GM23338 (cell line): Measurements from ENCODE around the gene TIMM8B. TPM values are rescaled to one million over a fixed set of nuclear protein-coding genes. Genes with fewer than 3 reads are reported as not detected.
A peak's percentile ranks its signal among the peaks of the same experiment; 100 is the strongest.

ENCODE experiments used
- ATAC-seq: fragments of 200-7000 bp; cut with Tn5 transposase; 3 replicates; pipeline ENCODE4 v1.9.1; 2020
- DNase-seq: peaks from one replicate; pipeline ENCODE4 v3.0.0-alpha.2; 2015; ENCODE audit warnings: low spot score
- H2AFZ ChIP-seq: fragments of 200-600 bp; sonication (generic); 2 replicates; pipeline ENCODE4 v1.8.0; 2016; ENCODE audit warnings: antibody characterized with exemption, mild to moderate bottlenecking, moderate library complexity
- H3F3A ChIP-seq: fragments of 200-600 bp; sonication (generic); replicated peaks from 2 replicates; pipeline ENCODE4 v1.8.0; 2017; ENCODE audit warnings: antibody characterized with exemption, mixed run types, low read depth
- H3K27ac ChIP-seq: fragments of 200-600 bp; sonication (generic); 2 replicates; pipeline ENCODE4 v1.6.1; 2016; ENCODE audit warnings: low read depth
- H3K27me3 ChIP-seq: fragments of 200-600 bp; sonication (generic); 2 replicates; pipeline ENCODE4 v1.8.0; 2016; ENCODE audit warnings: mild to moderate bottlenecking, mixed run types, moderate library complexity; ENCODE audit not compliant: insufficient read depth
- H3K36me3 ChIP-seq: fragments of 200-600 bp; sonication (generic); 2 replicates; pipeline ENCODE4 v1.8.0; 2016; ENCODE audit warnings: mild to moderate bottlenecking; ENCODE audit not compliant: insufficient read depth
- H3K4me1 ChIP-seq: fragments of 200-600 bp; sonication (generic); 2 replicates; pipeline ENCODE4 v1.8.0; 2016; ENCODE audit warnings: mild to moderate bottlenecking, moderate library complexity; ENCODE audit not compliant: insufficient read depth
- H3K4me2 ChIP-seq: fragments of 200-600 bp; sonication (generic); 2 replicates; pipeline ENCODE4 v1.7.1; 2017; ENCODE audit warnings: mixed run types
- H3K4me3 ChIP-seq: fragments of 200-600 bp; sonication (generic); 2 replicates; pipeline ENCODE4 v1.6.1; 2016; ENCODE audit warnings: mixed run types
- H3K79me2 ChIP-seq: fragments of 200-600 bp; sonication (generic); replicated peaks from 2 replicates; pipeline ENCODE4 v1.8.0; 2017; ENCODE audit warnings: mild to moderate bottlenecking; ENCODE audit not compliant: insufficient read depth
- H3K9me2 ChIP-seq: fragments of 200-600 bp; sonication (generic); 2 replicates; pipeline ENCODE4 v1.8.0; 2017; ENCODE audit not compliant: insufficient read depth
- H4K20me1 ChIP-seq: fragments of 200-600 bp; sonication (generic); replicated peaks from 2 replicates; pipeline ENCODE4 v1.8.0; 2017; ENCODE audit warnings: mild to moderate bottlenecking; ENCODE audit not compliant: insufficient read depth
- H3K27ac Mint-ChIP-seq: 2 replicates; pipeline ENCODE4 v1.8.0; 2020; ENCODE audit warnings: inconsistent platforms, mild to moderate bottlenecking, moderate library complexity, mixed read lengths
- H3K27me3 Mint-ChIP-seq: 3 replicates; pipeline ENCODE4 v1.8.0; 2022; ENCODE audit warnings: low read depth, mild to moderate bottlenecking, moderate library complexity, mixed read lengths, inconsistent platforms; ENCODE audit not compliant: insufficient read depth, poor library complexity
- H3K36me3 Mint-ChIP-seq: 3 replicates; pipeline ENCODE4 v1.8.0; 2021; ENCODE audit warnings: low read depth, mild to moderate bottlenecking, inconsistent platforms, moderate library complexity, mixed read lengths
- H3K4me1 Mint-ChIP-seq: 3 replicates; pipeline ENCODE4 v1.8.0; 2020; ENCODE audit warnings: mild to moderate bottlenecking, inconsistent platforms, mixed read lengths
- H3K4me3 Mint-ChIP-seq: 3 replicates; pipeline ENCODE4 v1.8.0; 2021; ENCODE audit warnings: moderate library complexity, mild to moderate bottlenecking, inconsistent platforms, mixed read lengths
- H3K9me3 Mint-ChIP-seq: 3 replicates; pipeline ENCODE4 v1.8.0; 2020; ENCODE audit warnings: moderate library complexity, mild to moderate bottlenecking, inconsistent platforms, mixed read lengths
- CREB1 ChIP-seq: fragments of 250-450 bp; sonication (Bioruptor Pico); IDR thresholded peaks from 2 replicates; pipeline ENCODE4 v1.5.0; 2020; ENCODE audit warnings: low read depth, mild to moderate bottlenecking, moderate library complexity
- CTCF ChIP-seq, 2 experiments: fragments of 200-600 bp in 1 of 2; sonication (generic) in 1 of 2; conservative IDR thresholded peaks; 2 replicates each; pipeline versions ENCODE4 v1.5.1 to v1.6.1; 2016 to 2017; ENCODE audit warnings: antibody characterized with exemption in 2 of 2, low read depth in 2 of 2, mild to moderate bottlenecking in 2 of 2, moderate library complexity in 1 of 2
- ETS1 ChIP-seq: IDR thresholded peaks from 2 replicates; pipeline ENCODE4 v1.6.1; 2016; ENCODE audit warnings: antibody characterized with exemption
- EZH2 ChIP-seq: fragments of 200-600 bp; sonication (generic); IDR thresholded peaks from one replicate; pipeline ENCODE4 v1.8.0; 2017; ENCODE audit warnings: antibody characterized with exemption, mild to moderate bottlenecking, low read depth; ENCODE audit not compliant: unreplicated experiment
- POLR2AphosphoS5 ChIP-seq: IDR thresholded peaks from 2 replicates; pipeline ENCODE4 v1.6.1; 2016; ENCODE audit warnings: antibody characterized with exemption, low read depth
- REST ChIP-seq: IDR thresholded peaks from one replicate; pipeline ENCODE4 v1.6.1; 2018; ENCODE audit warnings: antibody characterized with exemption; ENCODE audit not compliant: unreplicated experiment
- STAT1 ChIP-seq: IDR thresholded peaks from one replicate; pipeline ENCODE4 v1.6.1; 2016; ENCODE audit warnings: antibody characterized with exemption; ENCODE audit not compliant: unreplicated experiment
- ZNF114 ChIP-seq: fragments of 250-450 bp; sonication (Bioruptor Pico); IDR thresholded peaks from 2 replicates; pipeline ENCODE4 v1.5.0; 2020; ENCODE audit warnings: mild to moderate bottlenecking, moderate library complexity
- ZNF331 ChIP-seq: fragments of 250-450 bp; sonication (Bioruptor Pico); IDR thresholded peaks from 2 replicates; pipeline ENCODE4 v1.5.0; 2020; ENCODE audit warnings: low read depth, mild to moderate bottlenecking, moderate library complexity
- polyA plus RNA-seq: library from polyadenylated mRNA; unstranded; fragments of >200 nt; fragmentation: Nextera tagmentation; extraction: Ambion mirVana; gene quantifications from 2 replicates; pipeline ENCODE4 v1.2.1, GENCODE V29; 2016
- total RNA-seq: library from RNA; depleted of rRNA; stranded (reverse); fragments of >200 nt; shearing (Covaris generic); gene quantifications from 2 replicates; pipeline ENCODE4 v1.2.3, GENCODE V29; 2014

TIMM8B gene
- total and polyA plus RNA-seq, 2 experiments from 2014 or later = 52.4 to 251 TPM

- ATAC-seq (no peak), DNase-seq (peak; percentile 29)
- no peaks in the 10 kb centered on the region for H3K36me3 Mint-ChIP-seq
- Histone ChIP-seq H3K27ac (no peak overlapping the region), H3K4me1 (no peaks in the 10 kb centered on the region), H3K4me3 (no peak overlapping the region), H3F3A (no peaks in the 10 kb centered on the region), H3K27me3 (no peaks in the 10 kb centered on the region), H2AFZ (no peak overlapping the region), H3K4me2 (no peak overlapping the region), H3K36me3 (no peaks in the 10 kb centered on the region), H3K9me2 (no peaks in the 10 kb centered on the region), H3K79me2 (no peaks in the 10 kb centered on the region), H4K20me1 (no peaks in the 10 kb centered on the region)
- H3K9me3 Mint-ChIP-seq = no peaks in the 10 kb centered on the region
- no peak overlapping the region for H3K27ac Mint-ChIP-seq
- H3K27me3 Mint-ChIP-seq = peaks cover 1% of the 10 kb centered on the region
- H3K4me3 Mint-ChIP-seq = no peak overlapping the region
- H3K4me1 Mint-ChIP-seq = no peaks in the 10 kb centered on the region; the same call in 1 of the 3 replicates
- TF ChIP-seq ETS1 (no peak), EZH2 (no peak), POLR2AphosphoS5 (no peak)
These were observed 46.2 kb upstream of the TIMM8B start for GRCh38 chr11:112132737-112133136.

- Mint-ChIP-seq H3K36me3 (no peaks in the 10 kb centered on the region), H3K4me1 (no peaks in the 10 kb centered on the region; the same call in 1 of the 3 replicates), H3K9me3 (no peaks in the 10 kb centered on the region), H3K27ac (no peak overlapping the region), H3K27me3 (peaks cover 1% of the 10 kb centered on the region), H3K4me3 (no peak overlapping the region)
- Histone ChIP-seq H3K36me3 (no peaks in the 10 kb centered on the region), H3K9me2 (no peaks in the 10 kb centered on the region), H3K27me3 (no peaks in the 10 kb centered on the region), H3K79me2 (no peaks in the 10 kb centered on the region), H3K27ac (no peak overlapping the region), H3K4me1 (no peaks in the 10 kb centered on the region), H2AFZ (no peak overlapping the region), H4K20me1 (no peaks in the 10 kb centered on the region), H3K4me2 (no peak overlapping the region), H3K4me3 (no peak overlapping the region), H3F3A (no peaks in the 10 kb centered on the region)
- TF ChIP-seq EZH2 (no peak), ZNF114 (no peak), CTCF (conservative IDR thresholded peaks at IDR 0.05; ENCODE audit: low read depth in 2 of 2) (no peak), ZNF331 (CRISPR knock-in tag) (no peak), CREB1 (CRISPR knock-in tag) (no peak), STAT1 (no peak), REST (no peak)
- no peak for DNase-seq
- ATAC-seq = no peak
These were observed 43.1 kb upstream of the TIMM8B start for GRCh38 chr11:112129656-112130055.
